H1 (cell line): ENCODE data around the gene UFD1. TPM values are rescaled to one million over a fixed set of nuclear protein-coding genes. Genes with fewer than 3 reads are reported as not detected.

Source experiments
- CTCF ChIA-PET: fragments of 300-600 bp; sonication (Branson Sonifier 250); formaldehyde crosslinking; loops from one replicate; lab custom pipeline; 2021; ENCODE audit not compliant: partially characterized antibody; lab: Charles Lee
- POLR2A ChIA-PET: fragments of 300-600 bp; sonication (Branson Sonifier 250); formaldehyde crosslinking; loops from one replicate; lab custom pipeline; 2021; ENCODE audit warnings: inconsistent platforms; ENCODE audit not compliant: partially characterized antibody; lab: Charles Lee
- DNase-seq, 2 experiments: peaks; one replicate each; pipeline versions ENCODE4 v3.0.0 to v3.0.0-alpha.2; 2010 to 2022; ENCODE audit warnings: low spot score in 2 of 2, low read depth in 1 of 2, mixed read lengths in 1 of 2
- FAIRE-seq: peaks from 2 replicates; lab custom pipeline; 2011; peaks lifted over from hg19 to GRCh38; lab: Jason Lieb, UNC
- H2AFZ ChIP-seq: 2 replicates; pipeline ENCODE4 v1.8.1; 2012; ENCODE audit warnings: low read length, inconsistent platforms
- H2AK5ac ChIP-seq: 2 replicates; pipeline ENCODE4 v1.6.1; 2013; ENCODE audit warnings: low read depth, low read length
- H2BK120ac ChIP-seq: replicated peaks from 2 replicates; pipeline ENCODE3; 2013; ENCODE audit warnings: low read depth, low read length, inconsistent platforms
- H2BK12ac ChIP-seq: 2 replicates; pipeline ENCODE4 v1.6.1; 2013; ENCODE audit warnings: low read depth, low read length
- H2BK15ac ChIP-seq: 2 replicates; pipeline ENCODE4 v1.6.1; 2013; ENCODE audit warnings: low read length
- H2BK20ac ChIP-seq: 2 replicates; pipeline ENCODE4 v1.6.1; 2013; ENCODE audit warnings: low read length
- H2BK5ac ChIP-seq: 2 replicates; pipeline ENCODE4 v1.6.1; 2013; ENCODE audit warnings: low read depth, low read length
- H3K14ac ChIP-seq: 2 replicates; pipeline ENCODE4 v1.6.1; 2013; ENCODE audit warnings: inconsistent platforms; ENCODE audit not compliant: insufficient read length
- H3K18ac ChIP-seq: 2 replicates; pipeline ENCODE4 v1.6.1; 2013; ENCODE audit warnings: low read length; ENCODE audit errors: extremely low read depth
- H3K23ac ChIP-seq: 2 replicates; pipeline ENCODE4 v1.6.1; 2013; ENCODE audit warnings: inconsistent platforms; ENCODE audit not compliant: insufficient read length
- H3K23me2 ChIP-seq: 2 replicates; pipeline ENCODE4 v1.6.1; 2013; ENCODE audit warnings: low read depth, low read length
- H3K27ac ChIP-seq: 2 replicates; pipeline ENCODE4 v1.6.1; 2011; ENCODE audit warnings: low read depth, low read length, inconsistent platforms
- H3K27me3 ChIP-seq, 4 experiments: replicated peaks in 1 of 4; 1 replicate in 1 of 4; 2 replicates in 3 of 4; pipeline versions ENCODE4 v1.6.1 to v1.8.1; 2011 to 2013; ENCODE audit warnings: low read length in 3 of 4, mild to moderate bottlenecking in 3 of 4, inconsistent platforms in 2 of 4, mixed read lengths in 2 of 4, moderate library complexity in 1 of 4; ENCODE audit not compliant: control insufficient read depth in 3 of 4, insufficient read depth in 3 of 4; ENCODE audit errors: extremely low read depth in 1 of 4
- H3K36me3 ChIP-seq, 4 experiments: 2 replicates each; pipeline versions ENCODE4 v1.6.1 to v1.8.1; 2011 to 2013; ENCODE audit warnings: mild to moderate bottlenecking in 4 of 4, low read length in 3 of 4, moderate library complexity in 2 of 4, control low read depth in 1 of 4, inconsistent platforms in 1 of 4; ENCODE audit not compliant: insufficient read depth in 4 of 4, control insufficient read depth in 2 of 4
- H3K4ac ChIP-seq: replicated peaks from 2 replicates; pipeline ENCODE3; 2013; ENCODE audit warnings: low read length, low read depth, mixed read lengths, inconsistent platforms; ENCODE audit not compliant: insufficient read length
- H3K4me1 ChIP-seq, 4 experiments: replicated peaks in 1 of 4; 1 replicate in 1 of 4; 2 replicates in 3 of 4; pipeline versions ENCODE4 v1.6.1 to v1.8.1; 2011 to 2013; ENCODE audit warnings: low read length in 3 of 4, inconsistent platforms in 2 of 4, mixed read lengths in 1 of 4; ENCODE audit not compliant: insufficient read depth in 4 of 4, control insufficient read depth in 3 of 4
- H3K4me2 ChIP-seq, 2 experiments: 2 replicates each; pipeline versions ENCODE4 v1.6.1 to v1.8.1; 2011 to 2013; ENCODE audit warnings: low read depth in 2 of 2, low read length in 2 of 2, control low read depth in 1 of 2, inconsistent platforms in 1 of 2, mild to moderate bottlenecking in 1 of 2; ENCODE audit not compliant: insufficient read depth in 1 of 2
- H3K4me3 ChIP-seq, 4 experiments: fragments of 200-600, 300-600 bp in 1 of 4; sonication (generic), shearing (Covaris generic), sonication (Bioruptor Twin) in 1 of 4; 2 replicates each; pipeline versions ENCODE4 v1.5.1 to v1.8.1; 2011 to 2016; ENCODE audit warnings: low read length in 4 of 4, low read depth in 3 of 4, control low read depth in 2 of 4, inconsistent platforms in 2 of 4, mild to moderate bottlenecking in 2 of 4, mixed read lengths in 1 of 4, moderate library complexity in 1 of 4; ENCODE audit not compliant: insufficient read depth in 2 of 4; ENCODE audit errors: extremely low read depth in 1 of 4
- H3K56ac ChIP-seq: replicated peaks from 2 replicates; pipeline ENCODE3; 2013; ENCODE audit warnings: low read depth, mild to moderate bottlenecking, mixed read lengths, low read length, inconsistent platforms; ENCODE audit not compliant: insufficient read length
- H3K79me1 ChIP-seq: 2 replicates; pipeline ENCODE4 v1.6.1; 2013; ENCODE audit warnings: low read depth, low read length, control low read depth
- H3K79me2 ChIP-seq, 2 experiments: 2 replicates each; pipeline versions ENCODE4 v1.6.1 to v1.8.1; 2012 to 2013; ENCODE audit warnings: low read length in 2 of 2, mild to moderate bottlenecking in 2 of 2, inconsistent platforms in 1 of 2; ENCODE audit not compliant: insufficient read depth in 2 of 2, control insufficient read depth in 1 of 2
- H3K9ac ChIP-seq, 4 experiments: replicated peaks in 1 of 4; 1 replicate in 1 of 4; 2 replicates in 3 of 4; pipeline versions ENCODE4 v1.6.1 to v1.8.1; 2011 to 2013; ENCODE audit warnings: low read depth in 3 of 4, low read length in 3 of 4, control low read depth in 2 of 4, mild to moderate bottlenecking in 2 of 4, moderate library complexity in 2 of 4, inconsistent platforms in 1 of 4; ENCODE audit errors: extremely low read depth in 1 of 4
- H3K9me3 ChIP-seq, 2 experiments: 2 replicates each; pipeline versions ENCODE4 v1.6.1 to v1.8.1; 2012 to 2013; ENCODE audit warnings: mild to moderate bottlenecking in 2 of 2, moderate library complexity in 2 of 2, control low read depth in 1 of 2, inconsistent platforms in 1 of 2, low read depth in 1 of 2, low read length in 1 of 2, mixed read lengths in 1 of 2; ENCODE audit not compliant: insufficient read depth in 2 of 2
- H4K20me1 ChIP-seq, 2 experiments: replicated peaks in 1 of 2; 2 replicates each; pipeline versions ENCODE3 to v1.8.1; 2011 to 2013; ENCODE audit warnings: inconsistent platforms in 2 of 2, low read length in 2 of 2, mild to moderate bottlenecking in 1 of 2; ENCODE audit not compliant: insufficient read depth in 2 of 2, control insufficient read depth in 1 of 2
- H4K5ac ChIP-seq: 2 replicates; pipeline ENCODE4 v1.6.1; 2013; ENCODE audit warnings: low read length, low read depth, mixed read lengths, inconsistent platforms; ENCODE audit not compliant: insufficient read length
- H4K8ac ChIP-seq: 2 replicates; pipeline ENCODE4 v1.8.0; 2013; ENCODE audit warnings: mild to moderate bottlenecking, moderate library complexity, low read length, inconsistent platforms; ENCODE audit not compliant: insufficient read depth; ENCODE audit errors: extremely low read depth
- H4K91ac ChIP-seq: replicated peaks from 2 replicates; pipeline ENCODE3; 2013; ENCODE audit warnings: low read length, mixed read lengths, inconsistent platforms; ENCODE audit not compliant: insufficient read length
- ATF3 ChIP-seq: IDR thresholded peaks from 2 replicates; pipeline ENCODE4 v1.6.1; 2011; ENCODE audit warnings: low read depth, mild to moderate bottlenecking, low read length; ENCODE audit not compliant: insufficient read depth
- BCL11A ChIP-seq, 2 experiments: IDR thresholded peaks; one replicate each; pipeline ENCODE4 v1.6.1; 2011; ENCODE audit warnings: low read depth in 2 of 2, low read length in 2 of 2, mild to moderate bottlenecking in 2 of 2
- FOSL1 ChIP-seq: IDR thresholded peaks from 2 replicates; pipeline ENCODE4 v1.6.1; 2011; ENCODE audit warnings: mild to moderate bottlenecking, low read depth, low read length, moderate library complexity; ENCODE audit not compliant: insufficient read depth
- SP2 ChIP-seq: IDR thresholded peaks from 2 replicates; pipeline ENCODE4 v1.6.1; 2012; ENCODE audit warnings: mild to moderate bottlenecking, low read length, inconsistent platforms
- TCF12 ChIP-seq: IDR thresholded peaks from 2 replicates; pipeline ENCODE4 v1.6.1; 2011; ENCODE audit warnings: low read depth, mild to moderate bottlenecking, low read length
- TEAD4 ChIP-seq: IDR thresholded peaks from 2 replicates; pipeline ENCODE4 v1.6.1; 2012; ENCODE audit warnings: low read depth, low read length, inconsistent platforms, mixed read lengths
- WGBS, 2 experiments: shearing (Covaris generic) in 1 of 2; methylation state at CpG; one replicate each; pipeline versions ENCODE4 v1.1.6 to v1.1.7; 2013 to 2015; ENCODE audit warnings: low lambda C conversion rate in 2 of 2, mixed read lengths in 2 of 2, inconsistent platforms in 1 of 2, low coverage in 1 of 2, missing lambda C conversion rate in 1 of 2; ENCODE audit not compliant: insufficient replicate concordance in 2 of 2, insufficient coverage in 1 of 2, insufficient read length in 1 of 2; ENCODE audit errors: extremely low coverage in 1 of 2, missing lambda C conversion rate in 1 of 2; 5-methylcytosine and 5-hydroxymethylcytosine counted together
- polyA plus RNA-seq, 7 experiments: library from polyadenylated mRNA; depleted of rRNA in 3 of 7; stranded (reverse) in 5 of 7; unstranded in 2 of 7; fragments of >200 nt in 5 of 7; fragments of 200-250 nt in 2 of 7; gene quantifications; 1 replicate in 5 of 7; 2 replicates in 1 of 7; 4 replicates in 1 of 7; pipeline versions ENCODE4 v1.2.1 to v1.2.3, GENCODE V29; 2011 to 2013; ENCODE audit warnings: missing spikeins in 2 of 7, mixed read lengths in 2 of 7
- total RNA-seq: library from RNA; stranded (reverse); fragmentation: NEBNext Ultra II Directional; extraction: Animal tissue kit (Norgen Biotek cat#: 25700); gene quantifications from 2 replicates; pipeline ENCODE4 v1.2.1, GENCODE V29; 2021

UFD1 gene
- total and polyA plus RNA-seq, 2 of the 8 experiments (the other 6 are each of a cell fraction or from before 2014, with no cell fraction given): 74.6 to 116 TPM

DNA sequence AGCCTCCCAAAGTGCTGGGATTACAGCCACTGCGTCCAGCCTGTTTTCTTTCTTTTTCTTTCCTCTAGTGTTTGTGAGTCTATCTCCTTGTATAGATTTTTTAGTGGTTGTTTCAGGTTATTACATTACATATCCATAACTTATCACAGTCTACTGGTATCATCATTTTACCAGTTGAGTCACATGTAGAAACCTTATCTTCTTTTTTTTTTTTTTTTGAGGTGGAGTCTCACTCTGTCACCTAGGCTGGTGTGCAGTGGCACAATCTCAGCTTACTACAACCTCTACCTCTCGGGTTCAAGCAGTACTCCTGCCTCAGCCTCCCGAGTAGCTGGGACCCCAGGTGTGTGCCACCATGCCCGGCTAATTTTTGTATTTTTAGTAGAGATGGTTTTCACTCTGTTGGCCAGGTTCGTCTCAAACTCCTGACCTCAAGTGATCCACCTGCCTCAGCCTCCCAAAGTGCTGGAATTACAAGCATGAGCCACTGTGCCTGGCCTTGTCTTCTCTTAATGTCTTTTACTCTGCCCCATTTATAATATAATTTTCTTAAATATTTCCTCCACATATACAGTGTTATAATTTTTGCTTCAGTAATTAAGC is 11.7 kb upstream of the UFD1 start:
- H3K23me2 ChIP-seq: no peaks in the 10 kb centered on the region
- H4K8ac ChIP-seq: no peak overlapping the region
- H3K56ac ChIP-seq: no peak overlapping the region
- H3K18ac ChIP-seq: no peak overlapping the region
- H3K4me2 ChIP-seq: no peak overlapping the region
- H2AK5ac ChIP-seq: no peak overlapping the region
- H2BK120ac ChIP-seq: no peak overlapping the region
- no peak overlapping the region for H3K9ac ChIP-seq
- H2BK20ac ChIP-seq: no peak overlapping the region
- no peak for TF ChIP-seq TEAD4
- no peak for TF ChIP-seq TCF12
- TF ChIP-seq FOSL1: no peak
- no peak for TF ChIP-seq BCL11A (IDR thresholded peaks at IDR 0.05; ENCODE audit: low read depth in 2 of 2, low read length in 2 of 2)
- TF ChIP-seq SP2: no peak
- TF ChIP-seq ATF3: no peak
- 91% methylated on average over 5 of the region's 5 CpGs; no CpG with 5 or more reads in 1 of the 2 experiments for WGBS, 2 experiments
- H3K23ac ChIP-seq: no peak overlapping the region
- no peak overlapping the region for H2AFZ ChIP-seq
- no peak overlapping the region for H3K14ac ChIP-seq
- H3K79me2 ChIP-seq: no peaks in the 10 kb centered on the region
- H4K91ac ChIP-seq: no peak overlapping the region
- ChIA-PET POLR2A (interaction anchor here (1.4 kb wide), 1 partner anchor 14 kb away, joined by 3 read pairs; no protein-coding TSS in a partner anchor), CTCF (interaction anchor here (0.7 to 1.3 kb wide), 3 partner anchors 12 to 1708 kb away, joined by 3 to 4 read pairs (median 4); no protein-coding TSS in a partner anchor)
- H3K4ac ChIP-seq: no peak overlapping the region
- H2BK12ac ChIP-seq: no peak overlapping the region
- H3K4me3 ChIP-seq: no peak overlapping the region
- H3K4me1 ChIP-seq: no peaks in the 10 kb centered on the region
- peaks cover 11 to 49% (median 25%) of the 10 kb centered on the region in 4 experiments; a peak in 7 of 8 replicates for H3K36me3 ChIP-seq
- H4K20me1 ChIP-seq: peaks cover 0 to 3% of the 10 kb centered on the region in 2 experiments
- FAIRE-seq (no peak), DNase-seq (no peak)
- no peak overlapping the region for H4K5ac ChIP-seq
- no peaks in the 10 kb centered on the region for H3K27me3 ChIP-seq
- no peaks in the 10 kb centered on the region; the same call in 1 of the 2 replicates for H3K79me1 ChIP-seq
- no peak overlapping the region for H2BK5ac ChIP-seq
- H3K27ac ChIP-seq: no peak overlapping the region
- H2BK15ac ChIP-seq: no peak overlapping the region
- H3K9me3 ChIP-seq: no peaks in the 10 kb centered on the region
